Skeletal muscle cell (primary cell): ENCODE results near the gene PPARG.
"Not testable (repeated sequence)": the region's sequence is repeated elsewhere in the genome, so short reads cannot be mapped to it uniquely, and the experiment has no call there.

Experiments used
- DNase-seq: peaks from one replicate; pipeline ENCODE4 v3.0.0-alpha.2; 2010; ENCODE audit warnings: low read depth
- H3K4me3 ChIP-seq: 2 replicates; pipeline ENCODE4 v1.5.1; 2011; ENCODE audit warnings: low read depth, mild to moderate bottlenecking, control low read depth, low read length, moderate library complexity

Gene PPARG

GRCh38 chr3:12467746-12468145, 178.9 kb downstream of the PPARG start:
- no peak overlapping the region for H3K4me3 ChIP-seq
- no peak for DNase-seq

- DNase-seq = no peak
These were observed 179.4 kb downstream of the PPARG start for GRCh38 chr3:12468276-12468675.

GRCh38 chr3:12468757-12469156, 179.9 kb downstream of the PPARG start:
- no peak overlapping the region for H3K4me3 ChIP-seq
- DNase-seq = no peak

More at GRCh38 chr3:12468276-12468675, 179.4 kb downstream of the PPARG start:
- H3K4me3 ChIP-seq = no peak overlapping the region

- not testable (repeated sequence) for H3K4me3 ChIP-seq, DNase-seq
These were observed 180.4 kb downstream of the PPARG start for GRCh38 chr3:12469222-12469621.

- DNase-seq = no peak
- H3K4me3 ChIP-seq = no peak overlapping the region
These were observed 181.2 kb downstream of the PPARG start for GRCh38 chr3:12470111-12470510.

GRCh38 chr3:12470680-12471079, 181.8 kb downstream of the PPARG start:
- H3K4me3 ChIP-seq = no peak overlapping the region
- DNase-seq = no peak

GRCh38 chr3:12471241-12471640, 182.4 kb downstream of the PPARG start:
- DNase-seq = no peak
- H3K4me3 ChIP-seq = no peak overlapping the region

GRCh38 chr3:12472000-12472610, 183.2 kb downstream of the PPARG start:
- no peak overlapping the region for H3K4me3 ChIP-seq
- no peak for DNase-seq

GRCh38 chr3:12472796-12473195, 183.9 kb downstream of the PPARG start:
- DNase-seq = no peak
- H3K4me3 ChIP-seq = no peak overlapping the region

- DNase-seq = no peak
- no peak overlapping the region for H3K4me3 ChIP-seq
These were observed 184.6 kb downstream of the PPARG start for GRCh38 chr3:12473511-12473910.

GRCh38 chr3:12476238-12476897, 187.5 kb downstream of the PPARG start:
- DNase-seq = peak; percentile 57
- no peak overlapping the region for H3K4me3 ChIP-seq

- DNase-seq = no peak
- no peak overlapping the region for H3K4me3 ChIP-seq
These were observed 188.4 kb downstream of the PPARG start for GRCh38 chr3:12477256-12477655.

GRCh38 chr3:12478326-12478725, 189.5 kb downstream of the PPARG start:
- no peak for DNase-seq

GRCh38 chr3:12479198-12479597, 190.3 kb downstream of the PPARG start:
- H3K4me3 ChIP-seq = not testable (repeated sequence)

More at GRCh38 chr3:12478326-12478725, 189.5 kb downstream of the PPARG start:
- H3K4me3 ChIP-seq = no peak overlapping the region

GRCh38 chr3:12479919-12480427, 191.1 kb downstream of the PPARG start:
- no peak for DNase-seq
- no peak overlapping the region for H3K4me3 ChIP-seq

More at GRCh38 chr3:12479198-12479597, 190.3 kb downstream of the PPARG start:
- DNase-seq = not testable (repeated sequence)

GRCh38 chr3:12483410-12483809, 194.5 kb downstream of the PPARG start:
- no peak for DNase-seq
- peak overlapping the region; percentile 86 for H3K4me3 ChIP-seq

GRCh38 chr3:12483872-12484197, 195.0 kb downstream of the PPARG start:
- DNase-seq = no peak
- peak overlapping the region; percentile 86 for H3K4me3 ChIP-seq
